ENCODE results near the gene SLC27A2.

GRCh38 chr15:50209809-50210208, 27.8 kb downstream of the SLC27A2 start:
- TF ChIP-seq CTCF (IDR thresholded peaks at IDR 0.05; ENCODE audit: insufficient read depth, low read length, poor library complexity, severe bottlenecking) (no peak), EZH2phosphoT487 (conservative IDR thresholded peaks at IDR 0.05; ENCODE audit: low read length) (no peak)

Measured in SU-DHL-6 (cell line).